ENCODE data around the gene BPGM.

BPGM gene

DNA sequence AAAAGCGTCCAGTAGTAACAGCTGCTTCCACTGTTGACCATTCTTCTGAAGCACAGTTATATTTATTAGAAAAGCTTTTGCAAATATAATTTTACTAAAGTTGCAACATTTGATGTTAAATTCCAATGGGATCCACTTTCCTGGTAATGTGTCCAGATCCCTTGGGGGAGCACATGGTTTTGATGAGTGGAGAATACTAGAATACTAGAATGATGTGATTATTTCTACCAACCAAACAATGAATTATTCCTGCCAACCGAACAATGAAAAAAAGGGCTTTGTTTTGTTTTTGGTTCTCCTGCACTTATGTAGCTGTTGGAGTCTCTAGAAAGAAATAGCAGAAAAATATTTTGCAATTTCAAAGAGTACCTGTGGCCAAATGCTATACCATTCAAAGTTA lies 59.1 kb downstream of the BPGM start:
- ATAC-seq (ENCODE audit: low read depth) (no peak), DNase-seq (ENCODE audit: low spot score) (no peak)
- no peak overlapping the region for H3K4me3 ChIP-seq (ENCODE audit: severe bottlenecking)
- no peaks in the 10 kb centered on the region for H3K4me1 ChIP-seq (ENCODE audit: insufficient read depth, poor library complexity, severe bottlenecking)
- no peaks in the 10 kb centered on the region for H3K36me3 ChIP-seq (ENCODE audit: low read depth)
- no peaks in the 10 kb centered on the region for H3K27me3 ChIP-seq (ENCODE audit: insufficient read depth, poor library complexity, severe bottlenecking)
- TF ChIP-seq, protein P1, sequence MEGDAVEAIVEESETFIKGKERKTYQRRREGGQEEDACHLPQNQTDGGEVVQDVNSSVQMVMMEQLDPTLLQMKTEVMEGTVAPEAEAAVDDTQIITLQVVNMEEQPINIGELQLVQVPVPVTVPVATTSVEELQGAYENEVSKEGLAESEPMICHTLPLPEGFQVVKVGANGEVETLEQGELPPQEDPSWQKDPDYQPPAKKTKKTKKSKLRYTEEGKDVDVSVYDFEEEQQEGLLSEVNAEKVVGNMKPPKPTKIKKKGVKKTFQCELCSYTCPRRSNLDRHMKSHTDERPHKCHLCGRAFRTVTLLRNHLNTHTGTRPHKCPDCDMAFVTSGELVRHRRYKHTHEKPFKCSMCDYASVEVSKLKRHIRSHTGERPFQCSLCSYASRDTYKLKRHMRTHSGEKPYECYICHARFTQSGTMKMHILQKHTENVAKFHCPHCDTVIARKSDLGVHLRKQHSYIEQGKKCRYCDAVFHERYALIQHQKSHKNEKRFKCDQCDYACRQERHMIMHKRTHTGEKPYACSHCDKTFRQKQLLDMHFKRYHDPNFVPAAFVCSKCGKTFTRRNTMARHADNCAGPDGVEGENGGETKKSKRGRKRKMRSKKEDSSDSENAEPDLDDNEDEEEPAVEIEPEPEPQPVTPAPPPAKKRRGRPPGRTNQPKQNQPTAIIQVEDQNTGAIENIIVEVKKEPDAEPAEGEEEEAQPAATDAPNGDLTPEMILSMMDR (IDR thresholded peaks at IDR 0.05; ENCODE audit: poor library complexity, severe bottlenecking), result no peak
- no peaks in the 10 kb centered on the region for H3K9me3 ChIP-seq (ENCODE audit: severe bottlenecking)
- no peak overlapping the region for H3K27ac ChIP-seq (ENCODE audit: poor library complexity, severe bottlenecking)

DNA sequence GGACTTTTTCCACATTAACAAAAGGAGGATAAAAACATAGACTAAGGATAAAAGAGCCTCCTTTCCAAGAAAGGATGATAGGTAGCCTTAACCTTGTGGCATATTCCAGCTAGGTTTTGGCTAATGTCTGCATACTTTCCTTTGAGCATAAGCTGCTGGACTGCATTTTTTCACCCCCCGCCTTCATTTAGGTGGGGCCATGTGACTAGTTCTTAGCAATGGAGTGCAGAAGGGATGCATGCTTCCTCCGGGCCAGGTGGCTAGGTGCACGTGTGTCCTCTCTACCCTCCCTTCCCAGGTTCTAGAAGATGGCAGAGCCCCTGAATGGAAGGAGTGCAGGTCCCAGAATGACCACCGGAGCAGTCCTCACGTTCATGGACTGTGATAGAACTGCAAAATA lies 59.8 kb downstream of the BPGM start:
- ATAC-seq (ENCODE audit: low read depth) (no peak; the same call in 2 of the 3 replicates), DNase-seq (ENCODE audit: low spot score) (no peak)
- H3K36me3 ChIP-seq (ENCODE audit: low read depth), result no peaks in the 10 kb centered on the region
- no peaks in the 10 kb centered on the region for H3K9me3 ChIP-seq (ENCODE audit: severe bottlenecking)
- TF ChIP-seq, protein P1 (IDR thresholded peaks at IDR 0.05; ENCODE audit: poor library complexity, severe bottlenecking), result no peak
- H3K27ac ChIP-seq (ENCODE audit: poor library complexity, severe bottlenecking), result no peak overlapping the region
- H3K4me1 ChIP-seq (ENCODE audit: insufficient read depth, poor library complexity, severe bottlenecking), result no peaks in the 10 kb centered on the region
- H3K4me3 ChIP-seq (ENCODE audit: severe bottlenecking), result no peak overlapping the region
- H3K27me3 ChIP-seq (ENCODE audit: insufficient read depth, poor library complexity, severe bottlenecking), result no peaks in the 10 kb centered on the region

DNA sequence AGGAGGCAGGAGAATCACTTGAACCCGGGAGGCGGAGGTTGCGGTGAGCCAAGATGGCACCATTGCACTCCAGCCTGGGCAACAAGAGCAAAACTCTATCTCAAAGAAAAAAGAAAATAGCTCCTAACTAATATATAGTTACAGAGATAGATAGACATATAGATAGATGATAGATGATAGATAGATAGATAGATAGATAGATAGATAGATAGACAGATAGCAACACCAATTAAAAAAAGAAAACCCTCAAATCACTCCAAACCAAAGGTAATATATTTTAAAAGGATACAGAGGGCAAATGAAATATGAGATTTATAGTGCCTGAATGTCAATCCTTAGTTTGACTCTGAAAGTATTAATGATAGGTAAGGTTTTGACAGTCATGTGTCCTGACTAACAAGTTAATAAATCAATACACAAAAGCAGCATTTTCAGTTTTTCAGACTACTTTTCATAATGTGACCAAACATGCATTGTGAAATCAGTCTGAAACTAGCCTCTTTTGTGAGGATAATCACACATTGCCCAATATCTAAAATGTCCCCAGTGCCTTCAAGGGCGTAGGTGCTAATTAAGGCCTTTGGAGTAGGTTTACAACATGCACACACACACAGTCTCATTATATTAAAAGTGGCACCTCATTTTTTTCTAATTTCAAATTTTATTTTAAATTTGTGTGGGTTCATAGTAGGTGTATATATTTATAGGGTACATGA lies 61.2 kb downstream of the BPGM start:
- Histone ChIP-seq H3K27me3 (ENCODE audit: insufficient read depth, poor library complexity, severe bottlenecking) (no peaks in the 10 kb centered on the region), H3K27ac (ENCODE audit: poor library complexity, severe bottlenecking) (no peak overlapping the region), H3K36me3 (ENCODE audit: low read depth) (no peaks in the 10 kb centered on the region), H3K4me3 (ENCODE audit: severe bottlenecking) (no peak overlapping the region), H3K4me1 (ENCODE audit: insufficient read depth, poor library complexity, severe bottlenecking) (no peaks in the 10 kb centered on the region), H3K9me3 (ENCODE audit: severe bottlenecking) (no peaks in the 10 kb centered on the region)
- no peak for DNase-seq (ENCODE audit: low spot score)
- TF ChIP-seq, protein P1 (IDR thresholded peaks at IDR 0.05; ENCODE audit: poor library complexity, severe bottlenecking), result no peak
- ATAC-seq (ENCODE audit: low read depth), result no peak

DNA sequence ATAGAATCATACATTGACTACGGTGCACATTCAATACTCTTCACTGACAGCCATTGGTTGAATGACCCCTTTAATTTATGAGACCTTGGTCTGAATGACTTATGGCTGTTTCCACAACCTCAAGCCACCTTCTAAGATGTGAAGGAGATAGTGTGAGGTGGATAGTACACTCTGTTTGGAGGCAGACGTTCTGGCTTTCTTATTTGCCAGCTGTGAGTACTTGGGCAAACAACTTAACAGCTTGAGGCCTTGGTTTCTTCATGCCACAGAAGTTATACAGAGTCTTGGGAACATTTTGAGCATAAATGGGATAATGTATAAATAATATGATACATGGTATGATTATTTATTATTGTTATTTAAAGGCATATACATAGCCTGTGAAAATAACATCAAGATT lies 62.0 kb downstream of the BPGM start:
- TF ChIP-seq, protein P1 (IDR thresholded peaks at IDR 0.05; ENCODE audit: poor library complexity, severe bottlenecking), result no peak
- H3K27me3 ChIP-seq (ENCODE audit: insufficient read depth, poor library complexity, severe bottlenecking), result no peaks in the 10 kb centered on the region
- H3K27ac ChIP-seq (ENCODE audit: poor library complexity, severe bottlenecking), result no peak overlapping the region
- ATAC-seq (ENCODE audit: low read depth), result no peak
- no peaks in the 10 kb centered on the region for H3K9me3 ChIP-seq (ENCODE audit: severe bottlenecking)
- H3K4me1 ChIP-seq (ENCODE audit: insufficient read depth, poor library complexity, severe bottlenecking), result no peaks in the 10 kb centered on the region
- no peak for DNase-seq (ENCODE audit: low spot score)
- H3K36me3 ChIP-seq (ENCODE audit: low read depth), result no peaks in the 10 kb centered on the region
- no peak overlapping the region for H3K4me3 ChIP-seq (ENCODE audit: severe bottlenecking)

DNA sequence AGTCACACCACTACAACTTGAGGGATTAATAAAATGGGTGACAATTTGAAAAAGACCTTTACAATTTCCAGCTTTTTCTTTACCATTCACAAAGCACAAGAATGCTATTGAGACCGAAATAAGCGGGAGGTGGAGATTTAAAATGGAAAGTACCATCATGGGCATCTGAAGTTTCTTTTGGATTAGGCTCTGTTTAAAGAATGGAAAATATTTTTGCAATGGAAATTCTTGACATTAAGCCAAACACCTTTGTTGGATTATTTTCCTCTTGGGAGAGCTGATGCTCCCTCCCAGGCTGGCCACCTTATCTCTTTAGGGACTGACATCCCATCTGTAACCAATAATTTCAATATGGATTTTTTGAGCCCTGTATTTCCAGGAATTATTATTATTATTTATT lies 62.5 kb downstream of the BPGM start:
- no peak for ATAC-seq (ENCODE audit: low read depth)
- no peaks in the 10 kb centered on the region for H3K36me3 ChIP-seq (ENCODE audit: low read depth)
- no peak overlapping the region for H3K27ac ChIP-seq (ENCODE audit: poor library complexity, severe bottlenecking)
- no peak overlapping the region for H3K4me3 ChIP-seq (ENCODE audit: severe bottlenecking)
- no peaks in the 10 kb centered on the region for H3K27me3 ChIP-seq (ENCODE audit: insufficient read depth, poor library complexity, severe bottlenecking)
- DNase-seq (ENCODE audit: low spot score), result no peak
- no peaks in the 10 kb centered on the region for H3K9me3 ChIP-seq (ENCODE audit: severe bottlenecking)
- TF ChIP-seq, protein P1 (IDR thresholded peaks at IDR 0.05; ENCODE audit: poor library complexity, severe bottlenecking), result no peak
- no peaks in the 10 kb centered on the region for H3K4me1 ChIP-seq (ENCODE audit: insufficient read depth, poor library complexity, severe bottlenecking)

Data from RWPE2 (cell line).